Activated naive CD4-positive, alpha-beta T cell treated with anti-CD3 and anti-CD28 coated beads, Interleukin-2, amount 10 ng/mL, durations not matched to agents 7 days and 5 days (primary cell): ENCODE data around the gene PIAS3.
A peak's percentile ranks its signal among the peaks of the same experiment; 100 is the strongest.
"Not testable (repeated sequence)": the region's sequence is repeated elsewhere in the genome, so short reads cannot be mapped to it uniquely, and the experiment has no call there.

Experiments
- CTCF ChIA-PET: fragments of 350-600 bp; sonication (Branson Sonifier 250); formaldehyde crosslinking; loops from one replicate; lab custom pipeline; 2021; ENCODE audit warnings: antibody characterized with exemption; lab: Charles Lee
- DNase-seq: peaks from one replicate; pipeline ENCODE4 v3.0.0-alpha.2; 2020
- H3K27ac Mint-ChIP-seq: one replicate; pipeline ENCODE4 v1.8.0; 2021; ENCODE audit warnings: mild to moderate bottlenecking, moderate library complexity, mixed read lengths
- H3K27me3 Mint-ChIP-seq: one replicate; pipeline ENCODE4 v1.8.0; 2021; ENCODE audit warnings: mild to moderate bottlenecking, mixed read lengths
- H3K36me3 Mint-ChIP-seq: one replicate; pipeline ENCODE4 v1.8.0; 2021; ENCODE audit warnings: mixed read lengths
- H3K4me1 Mint-ChIP-seq: one replicate; pipeline ENCODE4 v1.8.0; 2021; ENCODE audit warnings: mixed read lengths
- H3K4me3 Mint-ChIP-seq: one replicate; pipeline ENCODE4 v1.8.0; 2021; ENCODE audit warnings: mild to moderate bottlenecking, moderate library complexity, mixed read lengths
- H3K9me3 Mint-ChIP-seq: one replicate; pipeline ENCODE4 v1.8.0; 2021; ENCODE audit warnings: mixed read lengths

PIAS3 gene

DNA sequence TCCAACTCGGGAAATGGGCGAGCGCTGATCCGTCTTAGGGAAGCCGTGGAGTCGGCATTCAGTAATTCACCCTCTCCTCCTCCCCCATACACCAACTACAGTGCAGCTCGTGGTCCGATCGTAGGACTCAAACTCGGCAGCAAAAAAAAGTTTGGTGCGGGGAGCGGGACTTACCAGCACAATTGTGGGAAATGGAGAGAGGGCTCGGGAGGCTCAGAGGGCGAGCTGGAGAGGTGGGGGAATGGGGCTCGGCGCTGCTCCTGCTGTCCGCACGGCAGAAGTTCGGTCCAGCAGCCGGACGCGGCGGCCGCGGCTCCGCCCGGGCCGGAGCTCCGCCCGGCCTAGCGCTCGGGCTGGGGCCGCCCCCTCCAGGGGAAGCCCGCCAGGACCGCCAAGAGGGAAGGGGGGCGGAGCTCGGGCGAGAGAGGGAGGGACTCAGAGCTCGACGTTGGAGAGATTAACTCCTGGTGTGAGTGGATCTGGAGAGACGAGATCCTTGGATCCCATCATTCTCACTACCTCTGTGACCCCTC lies 676 bp upstream of the PIAS3 start:
- CTCF ChIA-PET = interaction anchor here (0.8 to 7.7 kb wide), 11 partner anchors 10 to 153 kb away, joined by 3 to 121 read pairs (median 8); partner anchors contain the start of genes ANKRD34A, ANKRD35, ITGA10 and NUDT17
- Mint-ChIP-seq H3K9me3 (no peaks in the 10 kb centered on the region), H3K27me3 (peaks cover 28% of the 10 kb centered on the region), H3K4me1 (peaks cover 26% of the 10 kb centered on the region), H3K4me3 (peak overlapping the region; percentile 89), H3K36me3 (peaks cover 8% of the 10 kb centered on the region), H3K27ac (peak overlapping the region; percentile 82)
- DNase-seq = peak; percentile 86

DNA sequence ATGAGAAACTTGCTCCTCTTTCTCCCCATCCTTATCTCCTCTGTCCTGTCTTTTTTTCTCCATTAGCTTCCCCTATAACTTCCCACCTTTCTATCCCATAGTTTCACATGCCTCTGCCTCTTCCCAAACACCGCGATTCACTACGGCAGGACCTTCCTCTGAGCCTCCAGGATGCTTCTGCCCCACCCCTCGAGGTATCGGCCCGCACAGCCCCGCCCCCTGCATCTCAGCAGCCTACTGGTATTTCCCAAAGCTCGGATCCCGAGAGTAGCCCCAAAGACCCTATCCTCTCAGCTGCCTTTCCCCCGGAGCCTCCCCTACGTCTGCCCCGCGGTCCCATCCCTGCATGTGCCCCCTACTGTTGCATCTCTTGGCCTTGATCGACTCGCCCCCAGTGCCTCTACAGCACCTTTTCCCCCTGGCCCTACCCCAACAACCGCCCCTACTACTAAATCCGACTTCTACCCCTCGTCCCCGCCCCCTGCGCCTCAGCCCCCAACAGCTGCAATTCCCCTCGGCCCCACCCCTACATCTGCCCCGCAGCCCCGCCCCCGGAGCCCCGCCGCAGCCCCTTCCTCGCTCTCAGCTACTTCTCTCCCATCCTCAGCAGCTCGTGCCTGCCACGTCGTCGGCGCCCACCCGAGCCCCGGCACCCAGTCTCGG lies 512 bp downstream of the PIAS3 start:
- peak; percentile 71 for DNase-seq
- Mint-ChIP-seq H3K27me3 (peaks cover 16% of the 10 kb centered on the region), H3K27ac (peak overlapping the region; percentile 82), H3K9me3 (no peaks in the 10 kb centered on the region), H3K36me3 (peaks cover 14% of the 10 kb centered on the region), H3K4me1 (peaks cover 21% of the 10 kb centered on the region), H3K4me3 (peak overlapping the region; percentile 89)
- CTCF ChIA-PET = interaction anchor here (0.8 to 7.7 kb wide), 11 partner anchors 9 to 154 kb away, joined by 3 to 121 read pairs (median 8); partner anchors contain the start of genes ANKRD34A, ANKRD35, ITGA10 and NUDT17

DNA sequence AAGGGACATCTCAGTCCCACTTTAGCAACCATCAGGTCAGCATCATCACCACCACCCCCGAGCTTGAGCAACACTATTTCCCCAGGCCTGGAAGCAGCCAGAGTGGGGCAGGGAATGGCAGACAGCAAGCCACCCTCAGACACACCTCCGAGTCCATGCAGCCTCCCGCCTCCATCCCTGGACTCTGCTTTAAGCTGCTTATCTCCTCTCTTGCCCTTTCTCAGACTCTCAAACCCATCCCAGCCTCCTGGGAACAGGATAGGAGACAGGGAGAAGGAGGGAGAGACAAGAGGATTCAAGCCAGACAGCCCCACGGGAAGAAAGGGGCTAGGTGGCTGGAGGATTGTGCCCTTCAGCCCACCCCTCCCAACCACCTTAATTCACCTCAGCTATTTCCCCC lies 1.7 kb downstream of the PIAS3 start:
- no peak overlapping the region for H3K27ac Mint-ChIP-seq
- peak overlapping the region; percentile 47 for H3K4me3 Mint-ChIP-seq
- H3K36me3 Mint-ChIP-seq = peaks cover 16% of the 10 kb centered on the region
- H3K4me1 Mint-ChIP-seq = peaks cover 21% of the 10 kb centered on the region
- H3K9me3 Mint-ChIP-seq = no peaks in the 10 kb centered on the region
- H3K27me3 Mint-ChIP-seq = peaks cover 5% of the 10 kb centered on the region
- CTCF ChIA-PET = interaction anchor here (0.6 to 7.7 kb wide), 8 partner anchors 8 to 155 kb away, joined by 3 to 121 read pairs (median 4); partner anchors contain the start of genes NUDT17 and RBM8A
- DNase-seq = no peak

DNA sequence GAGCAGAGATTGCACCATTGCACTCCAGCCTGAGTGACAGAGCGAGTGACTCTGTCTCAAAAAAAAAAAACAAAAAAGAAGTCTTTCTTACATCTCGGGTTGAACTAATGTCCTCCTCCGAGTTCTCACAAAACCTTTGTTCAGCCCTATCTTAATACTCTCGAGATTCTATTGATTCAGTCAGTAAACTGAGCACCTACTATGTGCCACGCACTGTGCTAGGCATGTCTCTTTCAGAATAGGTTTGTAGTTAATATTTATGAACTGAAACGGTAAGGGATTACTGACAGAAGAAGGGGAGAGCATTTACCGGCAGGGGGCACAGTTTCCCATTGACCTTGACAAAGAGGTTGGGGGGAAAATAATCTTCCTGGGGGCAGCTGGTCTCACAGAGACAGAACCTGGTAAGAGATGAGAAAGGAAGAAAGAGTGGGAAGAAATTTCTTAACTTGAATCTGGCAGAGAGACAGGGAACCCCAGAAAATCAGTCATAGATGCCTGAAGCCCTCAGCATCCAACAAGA lies 3.4 kb downstream of the PIAS3 start:
- peaks cover 24% of the 10 kb centered on the region for H3K36me3 Mint-ChIP-seq
- CTCF ChIA-PET = interaction anchor here (0.7 to 7.7 kb wide), 2 partner anchors 10 to 17 kb away, joined by 4 to 121 read pairs; partner anchors contain the start of gene NUDT17
- no peaks in the 10 kb centered on the region for H3K27me3 Mint-ChIP-seq
- no peak overlapping the region for H3K27ac Mint-ChIP-seq
- H3K4me3 Mint-ChIP-seq = no peak overlapping the region
- no peaks in the 10 kb centered on the region for H3K9me3 Mint-ChIP-seq
- peaks cover 21% of the 10 kb centered on the region for H3K4me1 Mint-ChIP-seq
- no peak for DNase-seq

DNA sequence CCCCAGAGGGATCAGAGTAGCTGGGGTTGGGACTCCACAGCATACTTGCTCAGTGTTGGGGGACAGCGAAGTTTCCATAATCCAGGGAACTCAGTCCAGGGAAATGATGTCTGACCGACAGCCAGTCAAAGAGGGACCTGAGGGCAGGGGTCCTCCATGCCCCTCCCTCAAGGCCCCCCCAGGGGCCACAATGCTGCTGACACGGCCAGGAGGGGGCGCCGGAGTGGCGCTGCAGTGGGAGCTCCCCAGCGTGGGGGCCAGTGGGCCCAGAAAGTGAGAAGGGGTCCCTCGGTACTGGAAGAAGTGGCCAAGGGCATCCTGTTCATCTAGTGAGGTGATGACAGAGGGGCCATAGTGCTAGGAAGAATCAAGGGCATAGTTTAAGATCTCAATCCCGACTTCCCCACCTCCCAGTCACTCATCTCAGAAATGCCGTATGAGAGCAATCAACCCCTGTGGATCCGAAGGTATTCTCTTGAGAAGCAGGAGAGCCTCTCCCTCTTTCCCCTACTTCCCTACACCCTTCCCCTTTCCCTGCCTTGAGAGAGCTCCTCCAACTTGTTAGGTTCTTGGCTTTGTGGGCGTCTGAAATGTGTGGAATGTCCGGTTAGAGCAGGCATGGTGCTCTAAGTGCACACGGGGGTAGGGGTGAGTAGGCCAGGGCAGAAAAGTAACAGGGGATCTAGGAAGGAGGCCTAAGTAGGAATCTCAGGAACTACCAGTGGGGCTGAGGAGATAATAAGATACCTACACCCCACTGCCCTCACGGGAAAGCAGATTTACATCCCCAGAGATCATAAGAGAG lies 9.3 kb downstream of the PIAS3 start:
- Mint-ChIP-seq H3K9me3 (no peaks in the 10 kb centered on the region), H3K4me1 (peaks cover 12% of the 10 kb centered on the region), H3K4me3 (no peak overlapping the region), H3K36me3 (peaks cover 16% of the 10 kb centered on the region), H3K27ac (no peak overlapping the region), H3K27me3 (no peaks in the 10 kb centered on the region)
- CTCF ChIA-PET = interaction anchor here (0.6 to 9.5 kb wide), 12 partner anchors 9 to 162 kb away, joined by 3 to 112 read pairs (median 5); partner anchors contain the start of genes ANKRD35, ITGA10 and PIAS3
- DNase-seq = no peak

DNA sequence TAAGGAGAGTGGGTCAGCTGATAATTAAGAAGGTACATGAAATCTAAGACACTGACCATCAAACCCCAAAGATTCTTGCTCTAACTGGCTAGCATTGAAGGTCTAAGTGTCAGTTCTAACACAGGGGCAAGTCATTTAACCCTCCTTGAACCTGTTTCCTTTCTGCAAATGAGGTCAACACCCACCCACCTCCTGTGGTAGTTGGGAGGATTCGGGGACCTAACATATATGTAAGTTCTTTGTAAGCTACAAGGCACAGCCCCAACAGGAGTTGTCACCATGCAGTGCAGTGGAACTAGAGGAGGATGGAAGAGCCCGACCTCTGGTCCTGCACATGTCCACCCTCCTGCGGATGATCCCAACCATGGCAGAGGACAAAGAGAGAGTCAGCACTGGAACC lies 11.1 kb downstream of the PIAS3 start:
- DNase-seq = no peak
- no peak overlapping the region for H3K4me3 Mint-ChIP-seq
- H3K27me3 Mint-ChIP-seq = no peaks in the 10 kb centered on the region
- no peaks in the 10 kb centered on the region for H3K9me3 Mint-ChIP-seq
- peaks cover 12% of the 10 kb centered on the region for H3K4me1 Mint-ChIP-seq
- H3K36me3 Mint-ChIP-seq = peaks cover 10% of the 10 kb centered on the region
- CTCF ChIA-PET = interaction anchor here (0.9 to 9.5 kb wide), 10 partner anchors 10 to 169 kb away, joined by 3 to 121 read pairs (median 18); partner anchors contain the start of genes ANKRD34A, ITGA10, PIAS3 and POLR3GL
- H3K27ac Mint-ChIP-seq = no peak overlapping the region

DNA sequence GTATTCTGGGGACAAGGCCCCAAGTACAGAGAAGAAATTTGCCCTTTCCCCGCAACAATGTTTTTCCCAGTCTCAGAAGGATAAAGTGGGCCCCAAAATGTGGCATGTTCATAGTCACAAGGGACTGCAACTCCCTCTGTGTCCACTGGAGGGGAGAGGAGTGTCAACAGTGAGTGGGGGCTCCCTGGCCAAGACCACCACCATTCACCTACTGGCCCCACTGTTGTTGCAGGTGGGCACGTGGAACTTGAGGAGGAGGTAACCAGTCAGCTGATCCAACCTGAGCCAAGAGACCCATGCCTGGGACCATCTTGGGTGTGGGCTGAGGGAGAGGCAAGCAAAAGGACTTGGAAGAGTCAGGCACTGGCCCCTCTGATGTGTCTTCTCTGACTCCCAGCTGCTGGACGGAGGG lies 12.7 kb downstream of the PIAS3 start:
- Mint-ChIP-seq H3K36me3 (peaks cover 16% of the 10 kb centered on the region), H3K27ac (peak overlapping the region; percentile 50), H3K4me3 (no peak overlapping the region), H3K27me3 (no peaks in the 10 kb centered on the region), H3K4me1 (peaks cover 12% of the 10 kb centered on the region), H3K9me3 (no peaks in the 10 kb centered on the region)
- CTCF ChIA-PET = interaction anchor here (0.7 to 9.5 kb wide), 25 partner anchors 10 to 191 kb away, joined by 3 to 121 read pairs (median 5); partner anchors contain the start of genes ANKRD34A, ANKRD35, ITGA10 and LIX1L
- DNase-seq = peak; percentile 56

DNA sequence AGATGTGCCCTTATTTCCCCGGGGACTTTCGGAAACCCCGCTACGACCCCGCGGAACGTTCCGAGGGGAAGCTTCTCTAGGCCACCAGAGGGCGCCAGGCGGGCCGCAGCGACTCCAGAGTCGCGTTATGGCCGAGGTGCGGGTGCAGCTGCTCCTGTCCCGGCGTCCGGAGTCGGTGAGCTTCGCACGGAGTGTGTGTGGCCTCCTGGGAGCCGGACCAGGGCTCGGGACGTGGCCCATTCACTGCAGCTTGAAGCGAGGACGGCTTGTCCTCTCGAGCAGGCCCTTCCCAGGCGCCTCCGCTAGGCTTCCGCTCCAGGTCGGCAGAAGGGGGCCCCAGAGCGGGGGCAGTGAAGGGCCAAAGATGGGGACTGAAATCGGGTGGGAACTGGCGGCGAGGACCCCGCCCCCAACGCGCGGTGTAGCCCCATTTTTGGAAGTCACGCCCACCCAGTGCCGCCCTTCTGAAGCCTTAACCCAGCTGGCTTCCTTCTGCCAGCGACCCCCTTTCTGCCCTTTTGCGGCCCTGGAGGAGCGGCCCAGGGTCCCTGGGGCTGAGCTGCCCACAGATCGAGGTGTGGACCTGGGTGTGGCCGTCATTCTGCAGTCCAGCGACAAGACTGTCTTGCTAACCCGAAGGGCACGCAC lies 13.2 kb downstream of the PIAS3 start, which contains the start of gene NUDT17:
TSS of gene NUDT17 (plus strand) at position 117 of the 648 bp plus-strand sequence. CDS start at position 128, 11 bp downstream.
- H3K27ac Mint-ChIP-seq = peak within 1 kb of the TSS; percentile 50
- H3K9me3 Mint-ChIP-seq = no peaks in the 10 kb centered on the region
- H3K4me3 Mint-ChIP-seq = no peak within 1 kb of the TSS
- CTCF ChIA-PET = interaction anchor here (0.9 to 9.5 kb wide), 32 partner anchors 10 to 187 kb away, joined by 3 to 121 read pairs (median 6); partner anchors contain the start of genes ANKRD34A, ANKRD35, HJV and ITGA10
- H3K36me3 Mint-ChIP-seq = peaks cover 17% of the 10 kb centered on the region
- peaks cover 12% of the 10 kb centered on the region for H3K4me1 Mint-ChIP-seq
- H3K27me3 Mint-ChIP-seq = no peaks in the 10 kb centered on the region
- peak; percentile 82 for DNase-seq

DNA sequence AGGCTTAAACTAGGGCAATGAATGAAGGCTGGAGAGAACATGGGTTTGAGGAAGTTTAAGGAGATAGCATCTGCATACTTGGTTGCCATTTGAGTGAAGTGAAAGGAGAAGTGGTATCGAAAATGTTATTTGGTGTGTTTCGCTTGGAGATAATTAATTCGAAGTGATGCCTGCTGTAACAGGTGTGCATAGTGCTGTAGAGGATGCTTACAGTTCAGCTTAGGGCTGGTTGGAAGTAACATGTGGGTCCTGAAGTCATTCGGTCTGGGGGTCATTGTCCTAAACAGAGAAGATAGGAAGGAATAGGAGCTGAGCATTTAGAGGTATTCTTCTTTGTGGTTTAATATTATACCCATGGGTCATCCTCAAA lies 13.8 kb downstream of the PIAS3 start:
- DNase-seq = no peak
- CTCF ChIA-PET = interaction anchor here (0.9 to 9.5 kb wide), 31 partner anchors 9 to 187 kb away, joined by 3 to 121 read pairs (median 6); partner anchors contain the start of genes ANKRD34A, ANKRD35, HJV and ITGA10
- Mint-ChIP-seq H3K27ac (no peak overlapping the region), H3K27me3 (no peaks in the 10 kb centered on the region), H3K4me3 (no peak overlapping the region), H3K4me1 (peaks cover 10% of the 10 kb centered on the region), H3K9me3 (no peaks in the 10 kb centered on the region), H3K36me3 (peaks cover 17% of the 10 kb centered on the region)

DNA sequence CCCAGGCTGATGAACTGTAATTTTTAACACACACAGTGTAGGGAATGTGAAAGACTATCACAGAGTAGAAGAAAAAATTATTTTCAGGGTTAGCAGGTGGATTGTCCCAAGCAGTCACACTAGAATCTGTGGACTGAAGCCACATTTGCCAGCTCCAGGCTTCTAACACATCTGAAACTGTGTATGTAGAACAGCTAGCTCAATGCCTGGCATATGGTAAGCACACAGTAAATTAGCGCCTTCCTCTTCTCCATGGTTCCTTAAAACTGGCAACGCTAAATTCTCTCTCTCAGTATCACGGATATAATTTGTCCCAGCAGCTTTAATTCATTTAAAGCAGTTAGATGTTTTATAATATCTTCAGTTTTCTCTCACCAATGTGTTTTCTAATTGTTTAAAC lies 15.8 kb downstream of the PIAS3 start:
- H3K27me3 Mint-ChIP-seq = no peaks in the 10 kb centered on the region
- CTCF ChIA-PET = interaction anchor here (0.6 to 9.5 kb wide), 5 partner anchors 15 to 168 kb away, joined by 3 to 121 read pairs (median 106); partner anchors contain the start of genes ITGA10 and PIAS3
- H3K4me1 Mint-ChIP-seq = peaks cover 5% of the 10 kb centered on the region
- no peak for DNase-seq
- H3K36me3 Mint-ChIP-seq = peaks cover 29% of the 10 kb centered on the region
- H3K9me3 Mint-ChIP-seq = no peaks in the 10 kb centered on the region
- H3K27ac Mint-ChIP-seq = no peak overlapping the region
- H3K4me3 Mint-ChIP-seq = no peak overlapping the region

DNA sequence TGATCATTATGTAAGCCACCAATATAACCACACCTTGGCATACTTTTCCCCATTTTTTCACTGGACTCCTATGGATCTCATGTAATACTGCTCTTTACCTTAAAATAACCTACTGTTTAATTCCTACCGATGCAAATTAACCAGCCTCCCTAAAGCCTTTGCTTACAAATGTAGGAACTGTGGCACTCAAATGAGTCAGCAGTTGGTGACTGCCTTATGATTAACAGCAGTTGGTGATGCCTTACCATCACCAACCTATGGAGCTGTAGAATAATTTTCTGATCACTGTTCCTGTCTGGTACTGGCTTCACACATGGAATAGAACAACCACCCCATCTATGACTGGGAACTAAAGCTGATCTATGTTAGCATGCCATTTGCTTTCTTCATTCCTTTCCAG lies 21.2 kb downstream of the PIAS3 start:
- no peak overlapping the region for H3K27ac Mint-ChIP-seq
- H3K4me3 Mint-ChIP-seq = no peak overlapping the region
- CTCF ChIA-PET = interaction anchor here (1.1 to 3.2 kb wide), 2 partner anchors 8 to 12 kb away, joined by 3 to 20 read pairs; partner anchors contain the start of gene NUDT17
- no peaks in the 10 kb centered on the region for H3K4me1 Mint-ChIP-seq
- DNase-seq = no peak
- no peaks in the 10 kb centered on the region for H3K9me3 Mint-ChIP-seq
- H3K27me3 Mint-ChIP-seq = no peaks in the 10 kb centered on the region
- H3K36me3 Mint-ChIP-seq = peaks cover 56% of the 10 kb centered on the region

DNA sequence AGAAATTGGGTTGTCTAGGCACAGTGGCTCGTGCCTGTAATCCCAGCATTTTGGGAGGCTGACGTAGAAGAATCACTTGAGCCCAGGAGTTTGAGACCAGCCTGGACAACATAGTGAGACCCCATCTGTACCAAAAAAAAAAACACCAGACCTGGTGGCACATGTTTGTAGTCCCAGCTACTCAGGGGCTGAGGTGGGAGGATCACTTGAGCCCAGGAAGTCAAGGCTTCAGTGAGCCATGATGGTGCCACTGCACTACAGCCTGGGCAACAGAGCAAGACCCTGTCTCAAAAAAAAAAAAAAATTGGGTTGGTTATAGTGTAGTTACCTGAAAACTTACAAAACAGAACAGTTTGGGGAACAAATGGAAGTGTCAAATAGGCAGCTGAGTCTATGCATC lies 28.1 kb downstream of the PIAS3 start:
- H3K27ac Mint-ChIP-seq, H3K27me3 Mint-ChIP-seq, H3K9me3 Mint-ChIP-seq, DNase-seq, H3K4me3 Mint-ChIP-seq: not testable (repeated sequence)
- Mint-ChIP-seq H3K36me3 (peaks cover 58% of the 10 kb centered on the region), H3K4me1 (peaks cover 22% of the 10 kb centered on the region)
- CTCF ChIA-PET = interaction anchor here (0.6 to 2.2 kb wide), 3 partner anchors 13 to 1678 kb away, joined by 3 to 4 read pairs (median 3); no protein-coding TSS in a partner anchor
